Prostate gland (tissue), 2 donors: ENCODE measurements around the gene ZNF222.

ENCODE experiments used
- POLR2A ChIP-seq: fragments of 450-650 bp; IDR thresholded peaks from one replicate; pipeline ENCODE4 v1.6.1; 2016; ENCODE audit warnings: antibody characterized with exemption, mild to moderate bottlenecking
- TF ChIP-seq, protein P1 (sequence below), 4 experiments: fragments of 200-600 bp in 2 of 4; fragments of 450-650 bp in 2 of 4; sonication (generic) in 2 of 4; IDR thresholded peaks; 1 replicate in 3 of 4; 2 replicates in 1 of 4; pipeline ENCODE4 v1.5.1; 2016 to 2019; ENCODE audit warnings: antibody characterized with exemption in 4 of 4, mild to moderate bottlenecking in 2 of 4, moderate library complexity in 2 of 4

DNA sequence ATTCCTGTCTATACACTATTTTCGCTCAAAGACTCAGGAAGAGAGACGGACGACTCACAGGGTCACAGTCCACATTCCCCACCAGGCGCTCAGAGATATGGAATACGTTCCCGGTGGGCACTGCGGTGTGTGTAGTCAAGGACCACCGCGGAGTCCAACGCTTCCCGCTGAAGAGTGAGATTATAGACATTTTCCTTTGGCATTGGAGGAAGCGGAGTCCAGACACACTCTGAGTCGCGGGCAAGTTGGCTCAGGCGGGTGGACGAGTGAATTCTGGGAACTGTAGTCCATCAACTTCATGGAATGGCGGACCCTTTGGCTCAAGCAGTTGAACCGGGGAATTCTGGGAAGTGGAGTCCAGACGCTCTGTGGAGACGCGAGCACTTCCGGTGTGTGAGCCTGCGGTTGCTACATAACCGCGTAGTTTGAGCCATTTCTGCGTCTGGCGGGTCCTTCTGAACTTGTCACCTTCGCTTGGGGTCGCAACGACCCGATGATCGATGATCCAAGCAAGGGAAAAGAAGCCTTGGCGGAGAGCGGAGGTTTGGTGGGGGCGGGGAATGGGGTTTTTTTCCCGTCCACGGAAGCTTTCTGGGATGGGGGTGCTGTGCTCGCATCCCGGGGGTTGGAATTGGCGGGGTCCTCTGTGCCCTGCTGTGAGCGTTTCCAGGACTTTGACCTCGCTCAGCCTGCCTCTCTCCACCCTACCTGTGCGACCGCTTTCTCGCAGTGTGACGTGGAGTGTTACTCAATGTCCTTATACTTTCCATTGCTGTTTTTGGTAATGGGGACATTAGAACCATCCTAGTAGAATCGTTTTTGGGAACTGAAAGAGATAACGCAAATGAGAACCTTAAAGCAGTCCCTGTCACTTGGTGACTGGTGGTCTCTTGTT, 22.4 kb upstream of the ZNF222 start, which contains the start of gene ZNF230:
- TF ChIP-seq, protein P1, sequence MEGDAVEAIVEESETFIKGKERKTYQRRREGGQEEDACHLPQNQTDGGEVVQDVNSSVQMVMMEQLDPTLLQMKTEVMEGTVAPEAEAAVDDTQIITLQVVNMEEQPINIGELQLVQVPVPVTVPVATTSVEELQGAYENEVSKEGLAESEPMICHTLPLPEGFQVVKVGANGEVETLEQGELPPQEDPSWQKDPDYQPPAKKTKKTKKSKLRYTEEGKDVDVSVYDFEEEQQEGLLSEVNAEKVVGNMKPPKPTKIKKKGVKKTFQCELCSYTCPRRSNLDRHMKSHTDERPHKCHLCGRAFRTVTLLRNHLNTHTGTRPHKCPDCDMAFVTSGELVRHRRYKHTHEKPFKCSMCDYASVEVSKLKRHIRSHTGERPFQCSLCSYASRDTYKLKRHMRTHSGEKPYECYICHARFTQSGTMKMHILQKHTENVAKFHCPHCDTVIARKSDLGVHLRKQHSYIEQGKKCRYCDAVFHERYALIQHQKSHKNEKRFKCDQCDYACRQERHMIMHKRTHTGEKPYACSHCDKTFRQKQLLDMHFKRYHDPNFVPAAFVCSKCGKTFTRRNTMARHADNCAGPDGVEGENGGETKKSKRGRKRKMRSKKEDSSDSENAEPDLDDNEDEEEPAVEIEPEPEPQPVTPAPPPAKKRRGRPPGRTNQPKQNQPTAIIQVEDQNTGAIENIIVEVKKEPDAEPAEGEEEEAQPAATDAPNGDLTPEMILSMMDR (IDR thresholded peaks at IDR 0.05): no peak
- peak; percentile 20 for TF ChIP-seq POLR2A
